H1 (cell line): ENCODE results near the gene SHLD1. TPM values are rescaled to one million over a fixed set of nuclear protein-coding genes. Genes with fewer than 3 reads are reported as not detected.

Experiments used
- CTCF ChIA-PET: fragments of 300-600 bp; sonication (Branson Sonifier 250); formaldehyde crosslinking; loops from one replicate; lab custom pipeline; 2021; ENCODE audit not compliant: partially characterized antibody; lab: Charles Lee
- POLR2A ChIA-PET: fragments of 300-600 bp; sonication (Branson Sonifier 250); formaldehyde crosslinking; loops from one replicate; lab custom pipeline; 2021; ENCODE audit warnings: inconsistent platforms; ENCODE audit not compliant: partially characterized antibody; lab: Charles Lee
- DNase-seq, 2 experiments: peaks; one replicate each; pipeline versions ENCODE4 v3.0.0 to v3.0.0-alpha.2; 2010 to 2022; ENCODE audit warnings: low spot score in 2 of 2, low read depth in 1 of 2, mixed read lengths in 1 of 2
- FAIRE-seq: peaks from 2 replicates; lab custom pipeline; 2011; peaks lifted over from hg19 to GRCh38; lab: Jason Lieb, UNC
- H2AFZ ChIP-seq: 2 replicates; pipeline ENCODE4 v1.8.1; 2012; ENCODE audit warnings: low read length, inconsistent platforms
- H2AK5ac ChIP-seq: 2 replicates; pipeline ENCODE4 v1.6.1; 2013; ENCODE audit warnings: low read depth, low read length
- H2BK120ac ChIP-seq: replicated peaks from 2 replicates; pipeline ENCODE3; 2013; ENCODE audit warnings: low read depth, low read length, inconsistent platforms
- H2BK12ac ChIP-seq: 2 replicates; pipeline ENCODE4 v1.6.1; 2013; ENCODE audit warnings: low read depth, low read length
- H2BK15ac ChIP-seq: 2 replicates; pipeline ENCODE4 v1.6.1; 2013; ENCODE audit warnings: low read length
- H2BK20ac ChIP-seq: 2 replicates; pipeline ENCODE4 v1.6.1; 2013; ENCODE audit warnings: low read length
- H2BK5ac ChIP-seq: 2 replicates; pipeline ENCODE4 v1.6.1; 2013; ENCODE audit warnings: low read depth, low read length
- H3K14ac ChIP-seq: 2 replicates; pipeline ENCODE4 v1.6.1; 2013; ENCODE audit warnings: inconsistent platforms; ENCODE audit not compliant: insufficient read length
- H3K18ac ChIP-seq: 2 replicates; pipeline ENCODE4 v1.6.1; 2013; ENCODE audit warnings: low read length; ENCODE audit errors: extremely low read depth
- H3K23ac ChIP-seq: 2 replicates; pipeline ENCODE4 v1.6.1; 2013; ENCODE audit warnings: inconsistent platforms; ENCODE audit not compliant: insufficient read length
- H3K23me2 ChIP-seq: 2 replicates; pipeline ENCODE4 v1.6.1; 2013; ENCODE audit warnings: low read depth, low read length
- H3K27ac ChIP-seq: 2 replicates; pipeline ENCODE4 v1.6.1; 2011; ENCODE audit warnings: low read depth, low read length, inconsistent platforms
- H3K27me3 ChIP-seq, 4 experiments: replicated peaks in 1 of 4; 1 replicate in 1 of 4; 2 replicates in 3 of 4; pipeline versions ENCODE4 v1.6.1 to v1.8.1; 2011 to 2013; ENCODE audit warnings: low read length in 3 of 4, mild to moderate bottlenecking in 3 of 4, inconsistent platforms in 2 of 4, mixed read lengths in 2 of 4, moderate library complexity in 1 of 4; ENCODE audit not compliant: control insufficient read depth in 3 of 4, insufficient read depth in 3 of 4; ENCODE audit errors: extremely low read depth in 1 of 4
- H3K36me3 ChIP-seq, 4 experiments: 2 replicates each; pipeline versions ENCODE4 v1.6.1 to v1.8.1; 2011 to 2013; ENCODE audit warnings: mild to moderate bottlenecking in 4 of 4, low read length in 3 of 4, moderate library complexity in 2 of 4, control low read depth in 1 of 4, inconsistent platforms in 1 of 4; ENCODE audit not compliant: insufficient read depth in 4 of 4, control insufficient read depth in 2 of 4
- H3K4ac ChIP-seq: replicated peaks from 2 replicates; pipeline ENCODE3; 2013; ENCODE audit warnings: low read length, low read depth, mixed read lengths, inconsistent platforms; ENCODE audit not compliant: insufficient read length
- H3K4me1 ChIP-seq, 4 experiments: replicated peaks in 1 of 4; 1 replicate in 1 of 4; 2 replicates in 3 of 4; pipeline versions ENCODE4 v1.6.1 to v1.8.1; 2011 to 2013; ENCODE audit warnings: low read length in 3 of 4, inconsistent platforms in 2 of 4, mixed read lengths in 1 of 4; ENCODE audit not compliant: insufficient read depth in 4 of 4, control insufficient read depth in 3 of 4
- H3K4me2 ChIP-seq, 2 experiments: 2 replicates each; pipeline versions ENCODE4 v1.6.1 to v1.8.1; 2011 to 2013; ENCODE audit warnings: low read depth in 2 of 2, low read length in 2 of 2, control low read depth in 1 of 2, inconsistent platforms in 1 of 2, mild to moderate bottlenecking in 1 of 2; ENCODE audit not compliant: insufficient read depth in 1 of 2
- H3K4me3 ChIP-seq, 4 experiments: fragments of 200-600, 300-600 bp in 1 of 4; sonication (generic), shearing (Covaris generic), sonication (Bioruptor Twin) in 1 of 4; 2 replicates each; pipeline versions ENCODE4 v1.5.1 to v1.8.1; 2011 to 2016; ENCODE audit warnings: low read length in 4 of 4, low read depth in 3 of 4, control low read depth in 2 of 4, inconsistent platforms in 2 of 4, mild to moderate bottlenecking in 2 of 4, mixed read lengths in 1 of 4, moderate library complexity in 1 of 4; ENCODE audit not compliant: insufficient read depth in 2 of 4; ENCODE audit errors: extremely low read depth in 1 of 4
- H3K56ac ChIP-seq: replicated peaks from 2 replicates; pipeline ENCODE3; 2013; ENCODE audit warnings: low read depth, mild to moderate bottlenecking, mixed read lengths, low read length, inconsistent platforms; ENCODE audit not compliant: insufficient read length
- H3K79me1 ChIP-seq: 2 replicates; pipeline ENCODE4 v1.6.1; 2013; ENCODE audit warnings: low read depth, low read length, control low read depth
- H3K79me2 ChIP-seq, 2 experiments: 2 replicates each; pipeline versions ENCODE4 v1.6.1 to v1.8.1; 2012 to 2013; ENCODE audit warnings: low read length in 2 of 2, mild to moderate bottlenecking in 2 of 2, inconsistent platforms in 1 of 2; ENCODE audit not compliant: insufficient read depth in 2 of 2, control insufficient read depth in 1 of 2
- H3K9ac ChIP-seq, 4 experiments: replicated peaks in 1 of 4; 1 replicate in 1 of 4; 2 replicates in 3 of 4; pipeline versions ENCODE4 v1.6.1 to v1.8.1; 2011 to 2013; ENCODE audit warnings: low read depth in 3 of 4, low read length in 3 of 4, control low read depth in 2 of 4, mild to moderate bottlenecking in 2 of 4, moderate library complexity in 2 of 4, inconsistent platforms in 1 of 4; ENCODE audit errors: extremely low read depth in 1 of 4
- H3K9me3 ChIP-seq, 2 experiments: 2 replicates each; pipeline versions ENCODE4 v1.6.1 to v1.8.1; 2012 to 2013; ENCODE audit warnings: mild to moderate bottlenecking in 2 of 2, moderate library complexity in 2 of 2, control low read depth in 1 of 2, inconsistent platforms in 1 of 2, low read depth in 1 of 2, low read length in 1 of 2, mixed read lengths in 1 of 2; ENCODE audit not compliant: insufficient read depth in 2 of 2
- H4K20me1 ChIP-seq, 2 experiments: replicated peaks in 1 of 2; 2 replicates each; pipeline versions ENCODE3 to v1.8.1; 2011 to 2013; ENCODE audit warnings: inconsistent platforms in 2 of 2, low read length in 2 of 2, mild to moderate bottlenecking in 1 of 2; ENCODE audit not compliant: insufficient read depth in 2 of 2, control insufficient read depth in 1 of 2
- H4K5ac ChIP-seq: 2 replicates; pipeline ENCODE4 v1.6.1; 2013; ENCODE audit warnings: low read length, low read depth, mixed read lengths, inconsistent platforms; ENCODE audit not compliant: insufficient read length
- H4K8ac ChIP-seq: 2 replicates; pipeline ENCODE4 v1.8.0; 2013; ENCODE audit warnings: mild to moderate bottlenecking, moderate library complexity, low read length, inconsistent platforms; ENCODE audit not compliant: insufficient read depth; ENCODE audit errors: extremely low read depth
- H4K91ac ChIP-seq: replicated peaks from 2 replicates; pipeline ENCODE3; 2013; ENCODE audit warnings: low read length, mixed read lengths, inconsistent platforms; ENCODE audit not compliant: insufficient read length
- EP300 ChIP-seq, 2 experiments: IDR thresholded peaks; 1 replicate in 1 of 2; 2 replicates in 1 of 2; pipeline ENCODE4 v1.6.1; 2011 to 2012; ENCODE audit warnings: low read depth in 2 of 2, low read length in 2 of 2, mild to moderate bottlenecking in 2 of 2, borderline replicate concordance in 1 of 2, inconsistent platforms in 1 of 2, moderate library complexity in 1 of 2
- PHF8 ChIP-seq: fragments of 200-600 bp; sonication (generic); conservative IDR thresholded peaks from 2 replicates; pipeline ENCODE4 v1.7.1; 2012; ENCODE audit warnings: low read depth, mild to moderate bottlenecking, inconsistent platforms, low read length, moderate library complexity
- RFX5 ChIP-seq: IDR thresholded peaks from 2 replicates; pipeline ENCODE4 v1.6.1; 2011; ENCODE audit warnings: low read depth, low read length, improper control_type of control experiment, borderline replicate concordance
- SIN3A ChIP-seq, 2 experiments: IDR thresholded peaks in 1 of 2; conservative IDR thresholded peaks in 1 of 2; 2 replicates each; pipeline ENCODE4 v1.6.1; 2011 to 2012; ENCODE audit warnings: low read length in 2 of 2, improper control_type of control experiment in 1 of 2, low read depth in 1 of 2, mild to moderate bottlenecking in 1 of 2
- SIRT6 ChIP-seq: IDR thresholded peaks from one replicate; pipeline ENCODE4 v1.7.1; 2012; ENCODE audit warnings: low read length, inconsistent platforms
- WGBS, 2 experiments: shearing (Covaris generic) in 1 of 2; methylation state at CpG; one replicate each; pipeline versions ENCODE4 v1.1.6 to v1.1.7; 2013 to 2015; ENCODE audit warnings: low lambda C conversion rate in 2 of 2, mixed read lengths in 2 of 2, inconsistent platforms in 1 of 2, low coverage in 1 of 2, missing lambda C conversion rate in 1 of 2; ENCODE audit not compliant: insufficient replicate concordance in 2 of 2, insufficient coverage in 1 of 2, insufficient read length in 1 of 2; ENCODE audit errors: extremely low coverage in 1 of 2, missing lambda C conversion rate in 1 of 2; 5-methylcytosine and 5-hydroxymethylcytosine counted together
- polyA plus RNA-seq, 7 experiments: library from polyadenylated mRNA; depleted of rRNA in 3 of 7; stranded (reverse) in 5 of 7; unstranded in 2 of 7; fragments of >200 nt in 5 of 7; fragments of 200-250 nt in 2 of 7; gene quantifications; 1 replicate in 5 of 7; 2 replicates in 1 of 7; 4 replicates in 1 of 7; pipeline versions ENCODE4 v1.2.1 to v1.2.3, GENCODE V29; 2011 to 2013; ENCODE audit warnings: missing spikeins in 2 of 7, mixed read lengths in 2 of 7
- total RNA-seq: library from RNA; stranded (reverse); fragmentation: NEBNext Ultra II Directional; extraction: Animal tissue kit (Norgen Biotek cat#: 25700); gene quantifications from 2 replicates; pipeline ENCODE4 v1.2.1, GENCODE V29; 2021

The SHLD1 gene
- total and polyA plus RNA-seq, 2 of the 8 experiments (the other 6 are each of a cell fraction or from before 2014, with no cell fraction given): 4.2 to 6.5 TPM

- H2BK12ac ChIP-seq: no peak overlapping the region
- H3K9me3 ChIP-seq: no peaks in the 10 kb centered on the region
- H2BK120ac ChIP-seq: no peak overlapping the region
- no peak overlapping the region for H2AFZ ChIP-seq
- 63% methylated on average over 2 of the region's 2 CpGs; no CpG with 5 or more reads in 1 of the 2 experiments for WGBS, 2 experiments
- H4K5ac ChIP-seq: no peak overlapping the region
- ChIA-PET POLR2A (no interaction called here), CTCF (no interaction called here)
- FAIRE-seq: no peak
- no peak overlapping the region for H3K56ac ChIP-seq
- no peak overlapping the region for H4K91ac ChIP-seq
- H3K4me1 ChIP-seq: peaks cover 0 to 3% (median under 1%) of the 10 kb centered on the region in 4 experiments; a peak in 1 of 7 replicates
- no peak overlapping the region for H2BK20ac ChIP-seq
- H3K4ac ChIP-seq: no peak overlapping the region
- no peak for DNase-seq
- H3K14ac ChIP-seq: no peak overlapping the region
- H3K79me2 ChIP-seq: no peaks in the 10 kb centered on the region
- H3K36me3 ChIP-seq: no peaks in the 10 kb centered on the region
- no peak overlapping the region for H3K9ac ChIP-seq
- no peaks in the 10 kb centered on the region for H3K27me3 ChIP-seq
- no peaks in the 10 kb centered on the region for H3K79me1 ChIP-seq
- no peaks in the 10 kb centered on the region for H4K20me1 ChIP-seq
- no peak overlapping the region for H3K23ac ChIP-seq
- no peak overlapping the region for H4K8ac ChIP-seq
- H3K27ac ChIP-seq: no peak overlapping the region
- H2BK15ac ChIP-seq: no peak overlapping the region
- no peak overlapping the region for H2AK5ac ChIP-seq
- H3K23me2 ChIP-seq: no peaks in the 10 kb centered on the region
- no peak overlapping the region for H3K4me3 ChIP-seq
- H3K18ac ChIP-seq: no peak overlapping the region
- H2BK5ac ChIP-seq: no peak overlapping the region
- H3K4me2 ChIP-seq: no peak overlapping the region
- TF ChIP-seq SIN3A (conservative IDR thresholded peaks at IDR 0.05 in 1 of 2, IDR thresholded peaks at IDR 0.05 in 1 of 2; ENCODE audit: low read depth in 1 of 2, low read length in 2 of 2) (no peak), EP300 (IDR thresholded peaks at IDR 0.05; ENCODE audit: borderline replicate concordance in 1 of 2, low read depth in 2 of 2, low read length in 2 of 2) (no peak), PHF8 (no peak), SIRT6 (no peak), RFX5 (no peak)
Measured at GRCh38 chr20:5865604-5866003, 115.4 kb downstream of the SHLD1 start.
